Fibroblast of lung (primary cell): ENCODE measurements around the gene FNDC3B.

ENCODE experiments used
- CTCF ChIP-seq, 2 donors: IDR thresholded peaks in 1 of 2; conservative IDR thresholded peaks in 1 of 2; 1 replicate in 1 of 2; 2 replicates in 1 of 2; pipeline ENCODE4 v1.5.1; 2011 to 2012; ENCODE audit warnings: low read length in 2 of 2, control low read depth in 1 of 2, inconsistent platforms in 1 of 2, low read depth in 1 of 2, mild to moderate bottlenecking in 1 of 2
- EZH2 ChIP-seq: IDR thresholded peaks from 2 replicates; pipeline ENCODE4 v1.5.1; 2012; ENCODE audit warnings: low read length, control low read depth, mild to moderate bottlenecking; ENCODE audit errors: missing control alignments

- TF ChIP-seq CTCF (conservative IDR thresholded peaks at IDR 0.05 in 1 of 2, IDR thresholded peaks at IDR 0.05 in 1 of 2; ENCODE audit: low read depth in 1 of 2, low read length in 2 of 2) = no peak
- TF ChIP-seq EZH2 = no peak
Observed at GRCh38 chr3:172293093-172293492, 253.7 kb downstream of the FNDC3B start.
